ENCODE data around the gene IQCN. TPM values are rescaled to one million over a fixed set of nuclear protein-coding genes. Genes with fewer than 3 reads are reported as not detected.

Gene IQCN
- total and polyA plus RNA-seq, 2 donors (not counting 1 experiment from before 2014, with no cell fraction given), result 52.0 to 63.6 TPM

GRCh38 chr19:18312092-18312534, 37.9 kb upstream of the IQCN start:
- H3K4me1 Mint-ChIP-seq, result peaks cover 23% of the 10 kb centered on the region
- DNase-seq, result no peak
- H2AFZ ChIP-seq (ENCODE audit: insufficient read depth, low read depth, low read length, poor library complexity, severe bottlenecking), result no peak overlapping the region
- no peak overlapping the region for H3K4me3 ChIP-seq (ENCODE audit: control extremely low read depth in 1 of 5, extremely low read depth in 1 of 5, insufficient read depth in 1 of 5, low read depth in 2 of 5, low read length in 4 of 5)
- intact Hi-C loops (cut with micrococcal nuclease), result no loop called here
- peaks cover 0 to 38% of the 10 kb centered on the region in 2 experiments for H3K36me3 ChIP-seq (replicated peaks in 1 of 2; ENCODE audit: control extremely low read depth in 1 of 2, control insufficient read depth in 1 of 2, extremely low read depth in 1 of 2, insufficient read depth in 2 of 2, low read length in 1 of 2)
- H3K4me2 ChIP-seq (replicated peaks; ENCODE audit: low read depth, low read length, poor library complexity, severe bottlenecking), result no peak overlapping the region
- peaks cover 21% of the 10 kb centered on the region for H3K79me2 ChIP-seq (ENCODE audit: control insufficient read depth, insufficient read depth, low read length)
- H3K9ac ChIP-seq (ENCODE audit: low read length), result no peak overlapping the region
- no peaks in the 10 kb centered on the region for H3K27me3 Mint-ChIP-seq
- POLR2A ChIA-PET, result interaction anchor here (0.6 kb wide), 2 partner anchors 43 to 66 kb away, joined by 3 to 4 read pairs; no protein-coding TSS in a partner anchor
- H3K27ac Mint-ChIP-seq, result no peak overlapping the region
- CTCF ChIA-PET, result interaction anchor here (2.3 kb wide), 1 partner anchor 32 kb away, joined by 9 read pairs; no protein-coding TSS in a partner anchor
- no peaks in the 10 kb centered on the region for H3K9me3 Mint-ChIP-seq (ENCODE audit: insufficient read depth)
- H3K27me3 ChIP-seq (replicated peaks in 1 of 4; ENCODE audit: control extremely low read depth in 1 of 4, control insufficient read depth in 3 of 4, insufficient read depth in 4 of 4, low read length in 3 of 4), result no peaks in the 10 kb centered on the region
- no peak for ATAC-seq (ENCODE audit: low read depth)
- no peak overlapping the region for H3K27ac ChIP-seq (ENCODE audit: low read length in 2 of 2)
- peaks cover 9 to 31% of the 10 kb centered on the region in 2 donors for H3K4me1 ChIP-seq (ENCODE audit: control insufficient read depth in 2 of 2, insufficient read depth in 2 of 2, low read length in 2 of 2)
- H3K9me3 ChIP-seq (ENCODE audit: control extremely low read depth in 1 of 3, control insufficient read depth in 2 of 3, insufficient read depth in 1 of 3, low read length in 2 of 3), result no peaks in the 10 kb centered on the region
- TF ChIP-seq CTCF (IDR thresholded peaks at IDR 0.05) (no peak), EZH2 (IDR thresholded peaks at IDR 0.05; ENCODE audit: borderline replicate concordance, insufficient read depth, low read depth, low read length, poor library complexity, severe bottlenecking) (no peak)
- no peak overlapping the region for H3K4me3 Mint-ChIP-seq
- H4K20me1 ChIP-seq (ENCODE audit: control insufficient read depth, insufficient read depth, low read length, poor library complexity, severe bottlenecking), result no peaks in the 10 kb centered on the region
- 98% methylated on average over 10 of the region's 11 CpGs for WGBS (ENCODE audit: insufficient coverage)

- Histone ChIP-seq H3K9ac (ENCODE audit: low read length) (no peak overlapping the region), H3K27ac (ENCODE audit: low read length in 2 of 2) (no peak overlapping the region), H3K36me3 (replicated peaks in 1 of 2; ENCODE audit: control extremely low read depth in 1 of 2, control insufficient read depth in 1 of 2, extremely low read depth in 1 of 2, insufficient read depth in 2 of 2, low read length in 1 of 2) (peaks cover 0 to 38% of the 10 kb centered on the region in 2 experiments), H3K79me2 (ENCODE audit: control insufficient read depth, insufficient read depth, low read length) (peaks cover 21% of the 10 kb centered on the region), H3K4me3 (ENCODE audit: control extremely low read depth in 1 of 5, extremely low read depth in 1 of 5, insufficient read depth in 1 of 5, low read depth in 2 of 5, low read length in 4 of 5) (no peak overlapping the region), H3K4me2 (replicated peaks; ENCODE audit: low read depth, low read length, poor library complexity, severe bottlenecking) (no peak overlapping the region), H4K20me1 (ENCODE audit: control insufficient read depth, insufficient read depth, low read length, poor library complexity, severe bottlenecking) (no peaks in the 10 kb centered on the region), H2AFZ (ENCODE audit: insufficient read depth, low read depth, low read length, poor library complexity, severe bottlenecking) (no peak overlapping the region), H3K9me3 (ENCODE audit: control extremely low read depth in 1 of 3, control insufficient read depth in 2 of 3, insufficient read depth in 1 of 3, low read length in 2 of 3) (no peaks in the 10 kb centered on the region), H3K27me3 (replicated peaks in 1 of 4; ENCODE audit: control extremely low read depth in 1 of 4, control insufficient read depth in 3 of 4, insufficient read depth in 4 of 4, low read length in 3 of 4) (no peaks in the 10 kb centered on the region), H3K4me1 (ENCODE audit: control insufficient read depth in 2 of 2, insufficient read depth in 2 of 2, low read length in 2 of 2) (peaks cover 14 to 32% of the 10 kb centered on the region in 2 donors)
- H3K4me1 Mint-ChIP-seq, result peaks cover 28% of the 10 kb centered on the region
- no peak for DNase-seq
- CTCF ChIA-PET, result interaction anchor here (2.3 kb wide), 1 partner anchor 32 kb away, joined by 9 read pairs; no protein-coding TSS in a partner anchor
- intact Hi-C loops (cut with micrococcal nuclease), result no loop called here
- WGBS (ENCODE audit: insufficient coverage), result 96% methylated on average over 21 of the region's 22 CpGs
- POLR2A ChIA-PET, result interaction anchor here (0.6 to 0.7 kb wide), 2 partner anchors 33 to 43 kb away, joined by 3 to 4 read pairs; no protein-coding TSS in a partner anchor
- H3K27me3 Mint-ChIP-seq, result no peaks in the 10 kb centered on the region
- H3K27ac Mint-ChIP-seq, result no peak overlapping the region
- no peak overlapping the region for H3K4me3 Mint-ChIP-seq
- ATAC-seq (ENCODE audit: low read depth), result no peak
- no peaks in the 10 kb centered on the region for H3K9me3 Mint-ChIP-seq (ENCODE audit: insufficient read depth)
- TF ChIP-seq CTCF (IDR thresholded peaks at IDR 0.05), result no peak
- TF ChIP-seq EZH2 (IDR thresholded peaks at IDR 0.05; ENCODE audit: borderline replicate concordance, insufficient read depth, low read depth, low read length, poor library complexity, severe bottlenecking), result no peak
Measured at GRCh38 chr19:18311502-18312091, 37.3 kb upstream of the IQCN start.
